ENCODE measurements around the gene ANKRD63.

Gene ANKRD63

GRCh38 chr15:40306371-40306770, 23.5 kb upstream of the ANKRD63 start:
- DNase-seq (ENCODE audit: low read depth, low spot score), result no peak
- H3K9me3 ChIP-seq (ENCODE audit: insufficient read depth, low read length), result no peaks in the 10 kb centered on the region
- peaks cover 31% of the 10 kb centered on the region for H3K4me1 ChIP-seq (ENCODE audit: insufficient read depth, insufficient read length)
- no peaks in the 10 kb centered on the region for H3K36me3 ChIP-seq (ENCODE audit: insufficient read depth, insufficient read length, low read length)
- TF ChIP-seq YY1 (IDR thresholded peaks at IDR 0.05; ENCODE audit: insufficient read depth, insufficient read length) (no peak), ZNF274 (IDR thresholded peaks at IDR 0.05; ENCODE audit: low read depth, low read length) (no peak), SUZ12 (IDR thresholded peaks at IDR 0.05; ENCODE audit: extremely low read depth, insufficient read depth, insufficient read length) (no peak)
- H3K4me3 ChIP-seq (ENCODE audit: insufficient read length, low read depth), result no peak overlapping the region
- H3K27me3 ChIP-seq (ENCODE audit: insufficient read depth, insufficient read length), result peaks cover 4% of the 10 kb centered on the region
- H3K9ac ChIP-seq (ENCODE audit: insufficient read length, low read depth), result no peak overlapping the region

- no peak for TF ChIP-seq SUZ12 (IDR thresholded peaks at IDR 0.05; ENCODE audit: extremely low read depth, insufficient read depth, insufficient read length)
- no peak for TF ChIP-seq ZNF274 (IDR thresholded peaks at IDR 0.05; ENCODE audit: low read depth, low read length)
- no peak for TF ChIP-seq YY1 (IDR thresholded peaks at IDR 0.05; ENCODE audit: insufficient read depth, insufficient read length)
- peaks cover 3% of the 10 kb centered on the region; the same call in 1 of the 2 replicates for H3K9me3 ChIP-seq (ENCODE audit: insufficient read depth, low read length)
- H3K27me3 ChIP-seq (ENCODE audit: insufficient read depth, insufficient read length), result no peaks in the 10 kb centered on the region
- no peak overlapping the region for H3K9ac ChIP-seq (ENCODE audit: insufficient read length, low read depth)
- H3K4me1 ChIP-seq (ENCODE audit: insufficient read depth, insufficient read length), result peaks cover 34% of the 10 kb centered on the region
- no peak overlapping the region for H3K4me3 ChIP-seq (ENCODE audit: insufficient read length, low read depth)
- DNase-seq (ENCODE audit: low read depth, low spot score), result no peak
- no peaks in the 10 kb centered on the region for H3K36me3 ChIP-seq (ENCODE audit: insufficient read depth, insufficient read length, low read length)
Observed at GRCh38 chr15:40305281-40305680, 22.4 kb upstream of the ANKRD63 start.

- no peaks in the 10 kb centered on the region for H3K36me3 ChIP-seq (ENCODE audit: insufficient read depth, insufficient read length, low read length)
- TF ChIP-seq ZNF274 (IDR thresholded peaks at IDR 0.05; ENCODE audit: low read depth, low read length) (no peak), SUZ12 (IDR thresholded peaks at IDR 0.05; ENCODE audit: extremely low read depth, insufficient read depth, insufficient read length) (no peak), YY1 (IDR thresholded peaks at IDR 0.05; ENCODE audit: insufficient read depth, insufficient read length) (no peak)
Observed at GRCh38 chr15:40303576-40303975, 20.7 kb upstream of the ANKRD63 start.

GRCh38 chr15:40302981-40303380, 20.1 kb upstream of the ANKRD63 start:
- Histone ChIP-seq H3K4me1 (ENCODE audit: insufficient read depth, insufficient read length) (peaks cover 25% of the 10 kb centered on the region), H3K4me3 (ENCODE audit: insufficient read length, low read depth) (no peak overlapping the region), H3K36me3 (ENCODE audit: insufficient read depth, insufficient read length, low read length) (no peaks in the 10 kb centered on the region), H3K9ac (ENCODE audit: insufficient read length, low read depth) (no peak overlapping the region), H3K27me3 (ENCODE audit: insufficient read depth, insufficient read length) (no peaks in the 10 kb centered on the region), H3K9me3 (ENCODE audit: insufficient read depth, low read length) (peaks cover 7% of the 10 kb centered on the region; the same call in 1 of the 2 replicates)
- no peak for TF ChIP-seq YY1 (IDR thresholded peaks at IDR 0.05; ENCODE audit: insufficient read depth, insufficient read length)
- no peak for TF ChIP-seq ZNF274 (IDR thresholded peaks at IDR 0.05; ENCODE audit: low read depth, low read length)
- TF ChIP-seq SUZ12 (IDR thresholded peaks at IDR 0.05; ENCODE audit: extremely low read depth, insufficient read depth, insufficient read length), result no peak
- DNase-seq (ENCODE audit: low read depth, low spot score), result no peak

More at GRCh38 chr15:40303576-40303975, 20.7 kb upstream of the ANKRD63 start:
- no peak for DNase-seq (ENCODE audit: low read depth, low spot score)
- H3K9me3 ChIP-seq (ENCODE audit: insufficient read depth, low read length), result peaks cover 7% of the 10 kb centered on the region; the same call in 1 of the 2 replicates
- H3K27me3 ChIP-seq (ENCODE audit: insufficient read depth, insufficient read length), result no peaks in the 10 kb centered on the region
- peaks cover 27% of the 10 kb centered on the region for H3K4me1 ChIP-seq (ENCODE audit: insufficient read depth, insufficient read length)
- H3K9ac ChIP-seq (ENCODE audit: insufficient read length, low read depth), result no peak overlapping the region
- no peak overlapping the region for H3K4me3 ChIP-seq (ENCODE audit: insufficient read length, low read depth)

GRCh38 chr15:40302288-40302886, 19.5 kb upstream of the ANKRD63 start:
- Histone ChIP-seq H3K9me3 (ENCODE audit: insufficient read depth, low read length) (peaks cover 7% of the 10 kb centered on the region; the same call in 1 of the 2 replicates), H3K4me1 (ENCODE audit: insufficient read depth, insufficient read length) (peaks cover 23% of the 10 kb centered on the region), H3K9ac (ENCODE audit: insufficient read length, low read depth) (peak overlapping the region; percentile 64), H3K27me3 (ENCODE audit: insufficient read depth, insufficient read length) (no peaks in the 10 kb centered on the region), H3K36me3 (ENCODE audit: insufficient read depth, insufficient read length, low read length) (no peaks in the 10 kb centered on the region), H3K4me3 (ENCODE audit: insufficient read length, low read depth) (peak overlapping the region; percentile 11)
- no peak for TF ChIP-seq YY1 (IDR thresholded peaks at IDR 0.05; ENCODE audit: insufficient read depth, insufficient read length)
- TF ChIP-seq SUZ12 (IDR thresholded peaks at IDR 0.05; ENCODE audit: extremely low read depth, insufficient read depth, insufficient read length), result no peak
- TF ChIP-seq ZNF274 (IDR thresholded peaks at IDR 0.05; ENCODE audit: low read depth, low read length), result no peak
- DNase-seq (ENCODE audit: low read depth, low spot score), result no peak

- DNase-seq (ENCODE audit: low read depth, low spot score), result no peak
- TF ChIP-seq YY1 (IDR thresholded peaks at IDR 0.05; ENCODE audit: insufficient read depth, insufficient read length), result no peak
- TF ChIP-seq ZNF274 (IDR thresholded peaks at IDR 0.05; ENCODE audit: low read depth, low read length), result no peak
- TF ChIP-seq SUZ12 (IDR thresholded peaks at IDR 0.05; ENCODE audit: extremely low read depth, insufficient read depth, insufficient read length), result no peak
- Histone ChIP-seq H3K4me3 (ENCODE audit: insufficient read length, low read depth) (peak overlapping the region; percentile 11), H3K36me3 (ENCODE audit: insufficient read depth, insufficient read length, low read length) (no peaks in the 10 kb centered on the region), H3K27me3 (ENCODE audit: insufficient read depth, insufficient read length) (no peaks in the 10 kb centered on the region), H3K9me3 (ENCODE audit: insufficient read depth, low read length) (peaks cover 7% of the 10 kb centered on the region; the same call in 1 of the 2 replicates), H3K4me1 (ENCODE audit: insufficient read depth, insufficient read length) (peaks cover 15% of the 10 kb centered on the region), H3K9ac (ENCODE audit: insufficient read length, low read depth) (peak overlapping the region; percentile 64)
Observed at GRCh38 chr15:40301467-40302179, 18.8 kb upstream of the ANKRD63 start.

- peaks cover 7% of the 10 kb centered on the region; the same call in 1 of the 2 replicates for H3K9me3 ChIP-seq (ENCODE audit: insufficient read depth, low read length)
- DNase-seq (ENCODE audit: low read depth, low spot score), result no peak
- H3K27me3 ChIP-seq (ENCODE audit: insufficient read depth, insufficient read length), result no peaks in the 10 kb centered on the region
- peaks cover 11% of the 10 kb centered on the region for H3K4me1 ChIP-seq (ENCODE audit: insufficient read depth, insufficient read length)
- no peak for TF ChIP-seq SUZ12 (IDR thresholded peaks at IDR 0.05; ENCODE audit: extremely low read depth, insufficient read depth, insufficient read length)
- TF ChIP-seq YY1 (IDR thresholded peaks at IDR 0.05; ENCODE audit: insufficient read depth, insufficient read length), result no peak
- no peak for TF ChIP-seq ZNF274 (IDR thresholded peaks at IDR 0.05; ENCODE audit: low read depth, low read length)
- H3K9ac ChIP-seq (ENCODE audit: insufficient read length, low read depth), result no peak overlapping the region
- no peak overlapping the region for H3K4me3 ChIP-seq (ENCODE audit: insufficient read length, low read depth)
- no peaks in the 10 kb centered on the region for H3K36me3 ChIP-seq (ENCODE audit: insufficient read depth, insufficient read length, low read length)
Observed at GRCh38 chr15:40300771-40301170, 17.9 kb upstream of the ANKRD63 start.

Measured in NT2/D1 (cell line).